Smooth muscle cell of the coronary artery (primary cell): ENCODE measurements around the gene GGT5. TPM values are rescaled to one million over a fixed set of nuclear protein-coding genes. Genes with fewer than 3 reads are reported as not detected.

ENCODE experiments used
- total RNA-seq: library from RNA; depleted of rRNA; stranded (reverse); fragments of >200 nt; gene quantifications from 2 replicates; pipeline ENCODE4 v1.2.3, GENCODE V29; 2014; ENCODE audit warnings: low replicate concordance

The GGT5 gene
- 1.6 and 5.1 TPM in 2 replicates for total RNA-seq

GRCh38 chr22:24245030-24245431, at the start of gene GGT5:
Gene GGT5 (minus strand): TSS chr22:24245082. CDS start chr22:24244725, 357 bp downstream.

GRCh38 chr22:24270556-24271385, 25.9 kb upstream of the GGT5 start, which contains the start of gene SPECC1L:
Gene SPECC1L (plus strand): TSS chr22:24270831. CDS start chr22:24302232, 31,401 bp downstream.

GRCh38 chr22:24181088-24181995, 63.5 kb downstream of the GGT5 start, which contains the start of gene SUSD2:
Gene SUSD2 (plus strand): TSS chr22:24181487. CDS start chr22:24181520, 33 bp downstream.

Other genes with a start within 250 kb of the GGT5 start
- not detected in 2 replicates for gene GSTT4, start 239.6 kb downstream of the GGT5 start, total RNA-seq
- gene CABIN1, start 233.8 kb downstream of the GGT5 start, total RNA-seq, result 35.5 and 61.0 TPM in 2 replicates
- gene SUSD2, start 63.6 kb downstream of the GGT5 start, total RNA-seq, result 1.2 and 4.7 TPM in 2 replicates
- gene SPECC1L, start 25.7 kb upstream of the GGT5 start, total RNA-seq, result 24.1 and 30.1 TPM in 2 replicates
- gene ADORA2A, start 182.5 kb upstream of the GGT5 start, total RNA-seq, result 0.35 and 15.0 TPM in 2 replicates